Measurements from ENCODE around the gene VPS33B.

Gene VPS33B

DNA sequence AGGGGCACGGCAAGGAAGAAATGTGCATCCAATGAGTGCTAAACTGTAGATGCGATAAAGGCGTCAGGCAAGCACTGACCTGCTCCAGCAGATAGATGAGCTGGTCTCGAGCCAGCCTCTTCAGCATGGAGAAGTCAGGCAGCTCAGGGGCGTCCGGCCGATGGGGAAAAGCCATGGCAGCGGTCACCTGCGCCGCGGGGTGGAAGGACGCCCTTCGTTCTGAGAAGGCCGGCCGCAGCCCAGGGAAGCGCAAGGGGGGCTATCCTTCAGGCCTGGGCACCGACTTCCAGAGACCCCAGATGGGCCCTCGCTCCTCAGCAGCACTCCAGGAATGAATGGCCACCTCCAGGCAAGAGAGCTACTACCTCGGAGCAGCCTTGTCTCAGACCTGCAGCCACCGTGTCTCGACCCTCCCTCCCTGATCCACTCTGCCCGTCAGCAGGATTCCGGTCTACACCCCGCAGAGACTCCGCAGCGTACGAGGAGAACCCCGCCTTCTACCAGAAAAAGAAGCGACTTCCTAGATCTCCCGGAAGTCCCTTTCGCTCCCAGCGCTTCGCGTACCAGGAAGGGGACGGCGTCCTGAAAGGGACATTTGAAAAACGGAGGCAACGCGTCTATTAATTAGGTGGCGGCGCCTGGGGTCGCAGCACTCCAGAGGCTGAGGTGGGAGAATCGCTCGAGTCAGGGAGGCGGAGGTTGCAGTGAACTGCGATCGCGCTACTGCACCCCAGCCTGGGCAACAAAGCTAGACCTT lies at the start of gene VPS33B:
VPS33B (minus strand) TSS at position 520 of the 757 bp plus-strand sequence; CDS start at position 175, 345 bp downstream.
- TF ChIP-seq, protein P1, sequence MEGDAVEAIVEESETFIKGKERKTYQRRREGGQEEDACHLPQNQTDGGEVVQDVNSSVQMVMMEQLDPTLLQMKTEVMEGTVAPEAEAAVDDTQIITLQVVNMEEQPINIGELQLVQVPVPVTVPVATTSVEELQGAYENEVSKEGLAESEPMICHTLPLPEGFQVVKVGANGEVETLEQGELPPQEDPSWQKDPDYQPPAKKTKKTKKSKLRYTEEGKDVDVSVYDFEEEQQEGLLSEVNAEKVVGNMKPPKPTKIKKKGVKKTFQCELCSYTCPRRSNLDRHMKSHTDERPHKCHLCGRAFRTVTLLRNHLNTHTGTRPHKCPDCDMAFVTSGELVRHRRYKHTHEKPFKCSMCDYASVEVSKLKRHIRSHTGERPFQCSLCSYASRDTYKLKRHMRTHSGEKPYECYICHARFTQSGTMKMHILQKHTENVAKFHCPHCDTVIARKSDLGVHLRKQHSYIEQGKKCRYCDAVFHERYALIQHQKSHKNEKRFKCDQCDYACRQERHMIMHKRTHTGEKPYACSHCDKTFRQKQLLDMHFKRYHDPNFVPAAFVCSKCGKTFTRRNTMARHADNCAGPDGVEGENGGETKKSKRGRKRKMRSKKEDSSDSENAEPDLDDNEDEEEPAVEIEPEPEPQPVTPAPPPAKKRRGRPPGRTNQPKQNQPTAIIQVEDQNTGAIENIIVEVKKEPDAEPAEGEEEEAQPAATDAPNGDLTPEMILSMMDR (IDR thresholded peaks at IDR 0.05; ENCODE audit: low read depth, low read length), result no peak
- DNase-seq, result peak; percentile 92
- H3K4me3 ChIP-seq (ENCODE audit: low read depth, low read length), result peak within 1 kb of the TSS; percentile 93
- peak within 1 kb of the TSS; percentile 64 for H3K27ac ChIP-seq
- no peaks in the 10 kb centered on the region for H3K9me3 ChIP-seq (ENCODE audit: severe bottlenecking)
- H3K27me3 ChIP-seq (ENCODE audit: insufficient read depth, low read depth, severe bottlenecking), result no peaks in the 10 kb centered on the region
- 0 out of 2 replicates have a peak, but pooled peaks cover 3% of the 10 kb centered on the region for H3K36me3 ChIP-seq

DNA sequence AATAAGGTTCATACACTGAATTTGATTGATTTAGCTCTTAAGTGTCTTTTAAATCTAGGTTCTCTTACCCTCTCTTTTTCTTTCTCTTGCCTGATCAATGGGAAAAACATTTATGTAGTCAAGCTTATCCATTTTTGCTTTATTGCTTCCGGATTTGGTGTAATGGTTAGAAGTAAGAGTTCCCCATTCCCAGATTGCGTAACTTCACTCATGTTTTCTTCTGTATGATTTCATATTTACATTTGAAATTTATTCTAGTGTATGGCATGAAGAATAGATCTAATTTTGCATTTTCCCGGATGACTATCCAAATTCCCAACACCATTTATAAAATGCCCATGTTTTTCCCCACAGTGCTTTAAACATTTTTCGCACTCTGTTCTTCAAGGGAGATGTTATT lies 49.8 kb upstream of the VPS33B start:
- H3K27me3 ChIP-seq (ENCODE audit: insufficient read depth, low read depth, severe bottlenecking), result no peaks in the 10 kb centered on the region

DNA sequence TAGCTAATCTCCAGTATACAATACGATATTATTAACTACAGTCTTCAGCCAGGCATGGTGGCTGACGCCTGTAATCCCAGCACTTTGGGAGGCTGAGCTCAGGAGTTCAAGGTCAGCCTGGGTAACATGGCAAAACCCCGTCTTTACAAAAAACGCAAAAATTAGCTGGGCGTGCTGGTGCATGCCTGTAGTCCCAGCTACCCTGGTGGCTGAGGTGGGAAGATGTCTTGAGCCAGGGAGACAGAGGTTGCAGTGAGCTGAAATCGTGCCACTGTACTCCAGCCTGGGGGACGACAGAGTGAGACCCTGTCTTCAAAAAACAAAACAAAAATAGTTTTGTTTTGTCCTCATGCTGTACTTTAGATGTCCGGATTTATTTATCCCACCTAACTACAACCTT lies 48.5 kb upstream of the VPS33B start:
- Histone ChIP-seq H3K27ac (no peak overlapping the region), H3K4me3 (ENCODE audit: low read depth, low read length) (no peak overlapping the region), H3K36me3 (no peaks in the 10 kb centered on the region), H3K9me3 (ENCODE audit: severe bottlenecking) (no peaks in the 10 kb centered on the region), H3K27me3 (ENCODE audit: insufficient read depth, low read depth, severe bottlenecking) (no peaks in the 10 kb centered on the region)
- TF ChIP-seq, protein P1 (IDR thresholded peaks at IDR 0.05; ENCODE audit: low read depth, low read length), result no peak
- no peak for DNase-seq

More for the DNA sequence above, 49.8 kb upstream of the VPS33B start:
- H3K36me3 ChIP-seq, result no peaks in the 10 kb centered on the region
- H3K27ac ChIP-seq, result no peak overlapping the region
- H3K4me3 ChIP-seq (ENCODE audit: low read depth, low read length), result no peak overlapping the region
- TF ChIP-seq, protein P1 (IDR thresholded peaks at IDR 0.05; ENCODE audit: low read depth, low read length), result no peak
- no peak for DNase-seq
- H3K9me3 ChIP-seq (ENCODE audit: severe bottlenecking), result no peaks in the 10 kb centered on the region

DNA sequence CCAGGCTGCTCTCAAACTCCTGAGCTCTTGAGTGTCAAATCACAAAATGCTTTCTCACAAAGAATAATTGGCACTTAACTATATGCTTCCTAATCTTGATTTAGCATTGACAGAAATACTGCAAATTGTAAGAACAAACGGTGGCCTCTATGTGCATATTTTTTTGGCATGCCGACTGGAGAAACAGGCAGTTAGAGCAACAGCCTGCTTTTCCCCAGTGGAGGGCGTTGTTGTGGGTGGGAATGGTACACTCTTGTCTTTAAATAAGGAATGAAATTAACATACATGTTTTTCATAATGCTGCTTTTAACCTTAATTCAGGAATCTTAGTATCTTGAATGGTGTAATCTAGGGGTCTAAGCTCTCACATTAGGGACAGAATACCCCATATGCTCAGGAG lies 46.6 kb upstream of the VPS33B start:
- DNase-seq, result no peak
- Histone ChIP-seq H3K36me3 (no peaks in the 10 kb centered on the region), H3K4me3 (ENCODE audit: low read depth, low read length) (no peak overlapping the region), H3K9me3 (ENCODE audit: severe bottlenecking) (peaks cover 9% of the 10 kb centered on the region), H3K27me3 (ENCODE audit: insufficient read depth, low read depth, severe bottlenecking) (no peaks in the 10 kb centered on the region), H3K27ac (no peak overlapping the region)
- TF ChIP-seq, protein P1 (IDR thresholded peaks at IDR 0.05; ENCODE audit: low read depth, low read length), result peak; percentile 43; the same call in 1 of the 2 replicates

DNA sequence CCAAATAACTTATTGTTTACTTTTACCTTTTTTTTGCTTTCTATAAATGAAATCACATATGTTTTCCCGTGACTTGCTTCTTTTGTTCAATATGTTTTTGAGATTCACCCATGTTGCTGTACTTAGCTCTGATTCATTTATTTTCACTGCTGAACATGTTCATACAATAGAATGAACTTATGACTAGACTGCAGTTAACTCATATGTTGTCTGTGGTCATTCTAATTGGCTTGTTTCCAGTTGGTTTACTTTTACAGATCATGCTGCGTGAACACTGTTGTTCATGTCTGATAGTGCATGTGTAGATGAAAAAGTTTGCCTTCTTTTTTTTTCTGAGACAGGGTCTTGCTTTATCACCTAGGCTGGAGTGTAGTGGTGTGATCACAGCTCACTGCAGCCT lies 46.0 kb upstream of the VPS33B start:
- H3K27ac ChIP-seq, result no peak overlapping the region
- no peaks in the 10 kb centered on the region for H3K36me3 ChIP-seq
- TF ChIP-seq, protein P1 (IDR thresholded peaks at IDR 0.05; ENCODE audit: low read depth, low read length), result no peak
- peaks cover 10% of the 10 kb centered on the region for H3K9me3 ChIP-seq (ENCODE audit: severe bottlenecking)
- H3K27me3 ChIP-seq (ENCODE audit: insufficient read depth, low read depth, severe bottlenecking), result no peaks in the 10 kb centered on the region
- no peak for DNase-seq
- H3K4me3 ChIP-seq (ENCODE audit: low read depth, low read length), result no peak overlapping the region
